ENCODE measurements around the gene SIX1. TPM values are rescaled to one million over a fixed set of nuclear protein-coding genes. Genes with fewer than 3 reads are reported as not detected.

Gene SIX1
- total RNA-seq, 4 donors from 2014 or later: 7.1 TPM; not detected in 3

- DNase-seq: no peak
- no peaks in the 10 kb centered on the region for H3K4me1 ChIP-seq
- H3K36me3 ChIP-seq: no peaks in the 10 kb centered on the region
- TF ChIP-seq POLR2A (IDR thresholded peaks at IDR 0.05) (no peak), CTCF (IDR thresholded peaks at IDR 0.05) (no peak)
- peaks cover 13 to 84% of the 10 kb centered on the region in 2 donors for H3K27me3 ChIP-seq
- no peaks in the 10 kb centered on the region for H3K9me3 ChIP-seq
- H3K4me3 ChIP-seq: no peak overlapping the region
- intact Hi-C loops (cut with DNase I; ENCODE audit: low total_unique reads): no loop called here
- no peak overlapping the region for H3K27ac ChIP-seq
These were observed 6.0 kb upstream of the SIX1 start for GRCh38 chr14:60655119-60655897.

GRCh38 chr14:60654334-60654821, 5.1 kb upstream of the SIX1 start:
- H3K4me1 ChIP-seq: no peaks in the 10 kb centered on the region
- peaks cover 13 to 82% of the 10 kb centered on the region in 2 donors for H3K27me3 ChIP-seq

GRCh38 chr14:60653701-60654161, 4.5 kb upstream of the SIX1 start:
- intact Hi-C loops (cut with DNase I; ENCODE audit: low total_unique reads): no loop called here
- TF ChIP-seq CTCF (IDR thresholded peaks at IDR 0.05) (no peak), POLR2A (IDR thresholded peaks at IDR 0.05) (no peak)
- H3K4me3 ChIP-seq: no peak overlapping the region
- no peak overlapping the region for H3K27ac ChIP-seq
- DNase-seq: no peak
- H3K27me3 ChIP-seq: peaks cover 17 to 83% of the 10 kb centered on the region in 2 donors
- H3K9me3 ChIP-seq: no peaks in the 10 kb centered on the region
- peaks cover 0 to 6% of the 10 kb centered on the region in 2 donors for H3K4me1 ChIP-seq
- H3K36me3 ChIP-seq: no peaks in the 10 kb centered on the region

More at GRCh38 chr14:60654334-60654821, 5.1 kb upstream of the SIX1 start:
- Histone ChIP-seq H3K9me3 (no peaks in the 10 kb centered on the region), H3K36me3 (no peaks in the 10 kb centered on the region), H3K4me3 (no peak overlapping the region), H3K27ac (no peak overlapping the region)
- intact Hi-C loops (cut with DNase I; ENCODE audit: low total_unique reads): no loop called here
- no peak for TF ChIP-seq CTCF (IDR thresholded peaks at IDR 0.05)
- TF ChIP-seq POLR2A (IDR thresholded peaks at IDR 0.05): no peak
- DNase-seq: no peak

GRCh38 chr14:60652674-60653651, 3.7 kb upstream of the SIX1 start:
- Histone ChIP-seq H3K4me3 (no peak overlapping the region), H3K36me3 (no peaks in the 10 kb centered on the region), H3K4me1 (peaks cover 0 to 12% of the 10 kb centered on the region in 2 donors), H3K9me3 (no peaks in the 10 kb centered on the region), H3K27me3 (peaks cover 25 to 83% of the 10 kb centered on the region in 2 donors), H3K27ac (no peak overlapping the region)
- intact Hi-C loops (cut with DNase I; ENCODE audit: low total_unique reads): no loop called here
- TF ChIP-seq POLR2A (IDR thresholded peaks at IDR 0.05): no peak
- no peak for TF ChIP-seq CTCF (IDR thresholded peaks at IDR 0.05)
- DNase-seq: no peak
